Fibroblast of mammary gland (primary cell): Measurements from ENCODE around the gene VAMP5.
"Not testable (repeated sequence)": the region's sequence is repeated elsewhere in the genome, so short reads cannot be mapped to it uniquely, and the experiment has no call there.

Experiments used
- DNase-seq: peaks from one replicate; pipeline ENCODE4 v3.0.0-alpha.2; 2010; ENCODE audit warnings: low read depth
- H3K4me3 ChIP-seq: 2 replicates; pipeline ENCODE4 v1.5.1; 2011; ENCODE audit warnings: low read depth, mild to moderate bottlenecking, low read length, moderate library complexity; ENCODE audit not compliant: control insufficient read depth
- CTCF ChIP-seq: conservative IDR thresholded peaks from 2 replicates; pipeline ENCODE4 v1.5.1; 2011; ENCODE audit warnings: low read depth, low read length, inconsistent platforms; ENCODE audit not compliant: control insufficient read depth, insufficient read depth

VAMP5 gene

GRCh38 chr2:85601771-85602475 lies 17.7 kb downstream of the VAMP5 start:
- no peak for DNase-seq
- H3K4me3 ChIP-seq: peak overlapping the region; percentile 92
- no peak for TF ChIP-seq CTCF

- peak; percentile 84 for DNase-seq
- peak within 1 kb of the TSS; percentile 92 for H3K4me3 ChIP-seq
- TF ChIP-seq CTCF: no peak
Observed at GRCh38 chr2:85602476-85603234, 18.4 kb downstream of the VAMP5 start, which contains the start of gene TMEM150A. TMEM150A (minus strand) TSS chr2:85602698; CDS start chr2:85601948, 750 bp downstream.

- DNase-seq, H3K4me3 ChIP-seq: not testable (repeated sequence)
Observed at GRCh38 chr2:85604133-85604444, 19.9 kb downstream of the VAMP5 start.

GRCh38 chr2:85604568-85605339 lies 20.5 kb downstream of the VAMP5 start:
- H3K4me3 ChIP-seq: no peak overlapping the region
- no peak for TF ChIP-seq CTCF

GRCh38 chr2:85605406-85606115 lies 21.3 kb downstream of the VAMP5 start:
- no peak for TF ChIP-seq CTCF
- no peak for DNase-seq
- H3K4me3 ChIP-seq: no peak overlapping the region

More at GRCh38 chr2:85604568-85605339, 20.5 kb downstream of the VAMP5 start:
- DNase-seq: no peak

GRCh38 chr2:85606116-85606455 lies 21.9 kb downstream of the VAMP5 start:
- no peak for TF ChIP-seq CTCF
- DNase-seq: no peak
- no peak overlapping the region for H3K4me3 ChIP-seq
